Measurements from ENCODE around the gene CNOT1.

CNOT1 gene

DNA sequence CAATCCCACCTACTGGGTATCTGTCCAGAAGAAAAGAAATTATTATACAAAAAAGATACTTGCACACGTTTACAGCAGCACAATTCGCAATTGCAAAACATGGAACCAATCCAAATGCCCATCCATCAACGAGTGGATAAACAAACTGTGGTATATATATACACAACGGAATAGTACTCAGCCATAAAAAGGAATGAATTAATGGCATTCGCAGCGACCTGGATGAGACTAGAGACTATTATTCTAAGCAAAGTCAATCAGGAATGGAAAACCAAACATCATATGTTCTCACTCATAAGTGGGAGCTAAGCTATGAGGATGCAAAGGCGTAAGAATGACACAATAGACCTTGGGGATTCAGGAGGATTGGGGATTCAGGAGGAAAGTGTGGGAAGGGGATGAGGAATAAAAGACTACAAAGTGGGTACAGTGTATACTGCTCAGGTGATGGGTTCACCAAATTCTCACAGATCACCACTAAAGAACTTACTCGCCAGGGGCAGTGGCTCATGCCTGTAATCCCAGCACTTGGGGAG lies 21.0 kb downstream of the CNOT1 start:
- Histone ChIP-seq H3K27ac (no peak overlapping the region), H3K36me3 (replicated peaks) (peaks cover 2% of the 10 kb centered on the region), H3K4me3 (ENCODE audit: low read depth, low read length) (no peak overlapping the region), H3K27me3 (replicated peaks) (no peaks in the 10 kb centered on the region)
- TF ChIP-seq, protein P1, sequence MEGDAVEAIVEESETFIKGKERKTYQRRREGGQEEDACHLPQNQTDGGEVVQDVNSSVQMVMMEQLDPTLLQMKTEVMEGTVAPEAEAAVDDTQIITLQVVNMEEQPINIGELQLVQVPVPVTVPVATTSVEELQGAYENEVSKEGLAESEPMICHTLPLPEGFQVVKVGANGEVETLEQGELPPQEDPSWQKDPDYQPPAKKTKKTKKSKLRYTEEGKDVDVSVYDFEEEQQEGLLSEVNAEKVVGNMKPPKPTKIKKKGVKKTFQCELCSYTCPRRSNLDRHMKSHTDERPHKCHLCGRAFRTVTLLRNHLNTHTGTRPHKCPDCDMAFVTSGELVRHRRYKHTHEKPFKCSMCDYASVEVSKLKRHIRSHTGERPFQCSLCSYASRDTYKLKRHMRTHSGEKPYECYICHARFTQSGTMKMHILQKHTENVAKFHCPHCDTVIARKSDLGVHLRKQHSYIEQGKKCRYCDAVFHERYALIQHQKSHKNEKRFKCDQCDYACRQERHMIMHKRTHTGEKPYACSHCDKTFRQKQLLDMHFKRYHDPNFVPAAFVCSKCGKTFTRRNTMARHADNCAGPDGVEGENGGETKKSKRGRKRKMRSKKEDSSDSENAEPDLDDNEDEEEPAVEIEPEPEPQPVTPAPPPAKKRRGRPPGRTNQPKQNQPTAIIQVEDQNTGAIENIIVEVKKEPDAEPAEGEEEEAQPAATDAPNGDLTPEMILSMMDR (IDR thresholded peaks at IDR 0.05; ENCODE audit: low read depth, low read length, missing control alignments), result no peak
- DNase-seq, result no peak
- in situ Hi-C loops (cut with HindIII; ENCODE audit: low pct_ligation_motif_present, low sequenced_read_pairs), result no loop called here

GRCh38 chr16:58605562-58605961 lies 24.1 kb downstream of the CNOT1 start:
- H3K27ac ChIP-seq, result no peak overlapping the region
- no peak overlapping the region for H3K4me3 ChIP-seq (ENCODE audit: low read depth, low read length)
- TF ChIP-seq, protein P1 (IDR thresholded peaks at IDR 0.05; ENCODE audit: low read depth, low read length, missing control alignments), result no peak
- no peak for DNase-seq
- in situ Hi-C loops (cut with HindIII; ENCODE audit: low pct_ligation_motif_present, low sequenced_read_pairs), result no loop called here
- peaks cover 2% of the 10 kb centered on the region for H3K36me3 ChIP-seq (replicated peaks)
- H3K27me3 ChIP-seq (replicated peaks), result no peaks in the 10 kb centered on the region

DNA sequence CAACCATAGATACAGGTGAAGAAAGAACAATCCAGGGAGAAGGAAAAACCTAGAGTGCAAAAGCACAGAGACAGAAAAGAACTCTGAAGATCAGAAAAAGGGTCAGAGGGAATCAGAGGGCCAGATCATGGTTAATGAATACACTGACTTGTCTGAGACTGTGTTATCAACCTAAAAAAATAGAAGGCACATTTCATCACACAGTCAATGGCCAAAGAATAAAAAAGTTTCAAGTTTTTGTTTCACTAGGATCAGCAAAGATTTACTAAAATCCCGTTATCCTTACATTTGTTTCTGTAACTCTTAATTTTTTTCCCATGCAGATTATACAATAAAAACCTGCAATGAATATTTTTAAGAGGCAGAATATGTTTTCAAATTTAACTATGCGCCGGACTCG lies 38.5 kb downstream of the CNOT1 start:
- Histone ChIP-seq H3K36me3 (replicated peaks) (peaks cover 34% of the 10 kb centered on the region), H3K27ac (no peak overlapping the region), H3K4me3 (ENCODE audit: low read depth, low read length) (no peak overlapping the region), H3K27me3 (replicated peaks) (no peaks in the 10 kb centered on the region)
- no peak for DNase-seq
- TF ChIP-seq, protein P1 (IDR thresholded peaks at IDR 0.05; ENCODE audit: low read depth, low read length, missing control alignments), result no peak
- in situ Hi-C loops (cut with HindIII; ENCODE audit: low pct_ligation_motif_present, low sequenced_read_pairs), result no loop called here

- no peaks in the 10 kb centered on the region for H3K27me3 ChIP-seq (replicated peaks)
- no peak for DNase-seq
- H3K27ac ChIP-seq, result no peak overlapping the region
- peaks cover 42% of the 10 kb centered on the region for H3K36me3 ChIP-seq (replicated peaks)
- no peak overlapping the region for H3K4me3 ChIP-seq (ENCODE audit: low read depth, low read length)
- in situ Hi-C loops (cut with HindIII; ENCODE audit: low pct_ligation_motif_present, low sequenced_read_pairs), result no loop called here
- TF ChIP-seq, protein P1 (IDR thresholded peaks at IDR 0.05; ENCODE audit: low read depth, low read length, missing control alignments), result no peak
Observed at GRCh38 chr16:58589326-58589905, 40.2 kb downstream of the CNOT1 start.

- DNase-seq, result no peak
- Histone ChIP-seq H3K4me3 (ENCODE audit: low read depth, low read length) (no peak overlapping the region), H3K36me3 (replicated peaks) (peaks cover 42% of the 10 kb centered on the region), H3K27me3 (replicated peaks) (no peaks in the 10 kb centered on the region), H3K27ac (no peak overlapping the region)
- in situ Hi-C loops (cut with HindIII; ENCODE audit: low pct_ligation_motif_present, low sequenced_read_pairs), result no loop called here
- TF ChIP-seq, protein P1 (IDR thresholded peaks at IDR 0.05; ENCODE audit: low read depth, low read length, missing control alignments), result no peak
Observed at GRCh38 chr16:58588406-58588805, 41.2 kb downstream of the CNOT1 start.
